ENCODE data around the gene MLF2.
"Not testable (repeated sequence)": the region's sequence is repeated elsewhere in the genome, so short reads cannot be mapped to it uniquely, and the experiment has no call there.

MLF2 gene

GRCh38 chr12:6764011-6764828 is 11.3 kb upstream of the MLF2 start:
- peak; percentile 100 for DNase-seq

GRCh38 chr12:6763380-6763779 is 10.4 kb upstream of the MLF2 start:
- DNase-seq: no peak

- DNase-seq: no peak
These were observed 6.8 kb upstream of the MLF2 start for GRCh38 chr12:6759741-6760140.

- DNase-seq: no peak
These were observed 5.7 kb upstream of the MLF2 start for GRCh38 chr12:6758506-6759095.

GRCh38 chr12:6757028-6757690 is 4.2 kb upstream of the MLF2 start:
- DNase-seq: no peak

- no peak for DNase-seq
These were observed 1.5 kb upstream of the MLF2 start for GRCh38 chr12:6754411-6754810.

- no peak for DNase-seq
These were observed 923 bp upstream of the MLF2 start for GRCh38 chr12:6753772-6754356.

- peak; percentile 65 for DNase-seq
These were observed 597 bp downstream of the MLF2 start for GRCh38 chr12:6752167-6752920.

GRCh38 chr12:6751767-6752166 is 1.2 kb downstream of the MLF2 start:
- no peak for DNase-seq

GRCh38 chr12:6750506-6750905 is 2.4 kb downstream of the MLF2 start:
- DNase-seq: no peak

GRCh38 chr12:6748761-6749160 is 4.2 kb downstream of the MLF2 start:
- DNase-seq: no peak

GRCh38 chr12:6747216-6747615 is 5.7 kb downstream of the MLF2 start:
- no peak for DNase-seq

GRCh38 chr12:6745741-6746525 is 7.0 kb downstream of the MLF2 start:
- DNase-seq: no peak

- not testable (repeated sequence) for DNase-seq
These were observed 9.6 kb downstream of the MLF2 start for GRCh38 chr12:6743300-6743699.

- DNase-seq: no peak
These were observed 10.1 kb downstream of the MLF2 start for GRCh38 chr12:6742834-6743233.

- DNase-seq: not testable (repeated sequence)
These were observed 10.9 kb downstream of the MLF2 start for GRCh38 chr12:6742080-6742479.

GRCh38 chr12:6736754-6737153 is 16.2 kb downstream of the MLF2 start:
- DNase-seq: no peak

- peak; percentile 56 for DNase-seq
These were observed 17.3 kb downstream of the MLF2 start for GRCh38 chr12:6735448-6736191.

GRCh38 chr12:6734506-6735387 is 18.2 kb downstream of the MLF2 start:
- no peak for DNase-seq

GRCh38 chr12:6730169-6730568 is 22.8 kb downstream of the MLF2 start:
- no peak for DNase-seq

Data from EL (cell line).